HG02943 (cell line): ENCODE measurements around the gene CAPN10.

Experiments used
- ATAC-seq: cut with Tn5 transposase; IDR thresholded peaks from one replicate; pipeline ENCODE4 v1.9.1; 2021; ENCODE audit warnings: mild to moderate bottlenecking, low read depth, moderate library complexity; ENCODE audit not compliant: unreplicated experiment

Gene CAPN10

DNA sequence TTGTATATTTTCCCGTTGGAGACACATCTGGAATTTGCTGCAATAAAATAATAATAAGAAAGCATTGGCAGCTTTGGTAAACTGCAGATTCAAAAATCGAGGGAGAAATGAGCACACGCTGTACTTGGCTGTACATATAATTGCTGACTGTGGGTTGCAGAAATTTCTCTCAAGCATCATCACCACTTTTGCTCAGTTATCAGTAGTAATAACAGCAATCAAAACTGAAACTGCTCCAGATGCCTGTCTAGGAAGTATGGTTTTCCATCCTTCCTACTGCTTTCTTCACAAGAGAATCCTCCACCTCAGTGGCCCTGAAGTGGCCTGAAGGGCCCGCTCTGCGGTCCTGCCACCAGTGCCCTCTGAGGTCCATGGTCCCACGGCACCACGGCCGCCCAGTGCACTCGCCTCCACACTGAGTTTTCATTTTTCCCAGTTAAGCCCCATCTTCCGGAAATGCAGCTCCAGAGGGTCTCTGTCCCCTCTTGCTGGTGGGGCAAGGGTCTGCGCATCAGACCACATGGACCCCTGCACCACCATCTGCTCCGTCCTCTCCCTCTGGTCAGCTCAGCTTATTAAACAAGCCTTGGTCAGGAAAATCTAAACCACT lies 22.5 kb upstream of the CAPN10 start:
- ATAC-seq: no peak

GRCh38 chr2:240564561-240565332 lies 21.8 kb upstream of the CAPN10 start:
- no peak for ATAC-seq

GRCh38 chr2:240565333-240566202 lies 21.0 kb upstream of the CAPN10 start:
- peak; percentile 25 for ATAC-seq

GRCh38 chr2:240566203-240567136 lies 20.1 kb upstream of the CAPN10 start:
- ATAC-seq: peak; percentile 42

- no peak for ATAC-seq
Measured at GRCh38 chr2:240567137-240567871, 19.2 kb upstream of the CAPN10 start.

GRCh38 chr2:240567872-240568677 lies 18.5 kb upstream of the CAPN10 start, which contains the start of gene RNPEPL1:
RNPEPL1 (plus strand) TSS chr2:240568484; CDS start chr2:240568587, 103 bp downstream.
- no peak for ATAC-seq

DNA sequence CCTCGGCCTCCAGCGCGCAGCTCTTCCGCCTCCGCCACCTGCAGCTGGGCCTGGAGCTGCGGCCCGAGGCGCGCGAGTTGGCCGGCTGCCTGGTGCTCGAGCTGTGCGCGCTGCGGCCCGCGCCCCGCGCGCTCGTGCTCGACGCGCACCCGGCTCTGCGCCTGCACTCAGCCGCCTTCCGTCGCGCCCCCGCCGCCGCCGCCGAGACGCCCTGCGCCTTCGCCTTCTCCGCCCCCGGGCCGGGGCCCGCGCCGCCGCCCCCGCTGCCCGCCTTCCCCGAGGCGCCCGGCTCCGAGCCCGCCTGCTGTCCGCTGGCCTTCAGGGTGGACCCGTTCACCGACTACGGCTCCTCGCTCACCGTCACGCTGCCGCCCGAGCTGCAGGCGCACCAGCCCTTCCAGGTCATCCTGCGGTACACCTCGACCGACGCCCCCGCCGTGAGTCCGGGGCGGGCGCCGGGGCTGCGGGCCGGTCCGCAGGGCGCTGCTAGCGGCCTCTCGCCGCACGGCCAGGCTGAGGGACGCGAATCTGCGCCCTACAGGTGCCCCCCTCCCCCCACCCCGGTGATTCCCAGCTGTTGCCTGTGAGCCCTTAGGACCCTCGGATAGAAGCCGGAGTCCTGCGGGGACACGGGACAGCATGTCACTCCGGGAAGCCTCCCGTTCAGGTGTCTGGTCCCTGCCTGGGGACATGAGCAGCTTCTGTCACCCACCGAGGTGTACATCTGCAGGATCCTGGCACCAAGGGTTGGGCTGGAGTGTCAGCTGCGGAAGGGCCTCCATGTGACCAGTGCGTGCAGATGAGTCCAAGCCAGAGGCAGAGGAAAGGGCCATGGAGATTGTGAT lies 17.6 kb upstream of the CAPN10 start:
- ATAC-seq: no peak

DNA sequence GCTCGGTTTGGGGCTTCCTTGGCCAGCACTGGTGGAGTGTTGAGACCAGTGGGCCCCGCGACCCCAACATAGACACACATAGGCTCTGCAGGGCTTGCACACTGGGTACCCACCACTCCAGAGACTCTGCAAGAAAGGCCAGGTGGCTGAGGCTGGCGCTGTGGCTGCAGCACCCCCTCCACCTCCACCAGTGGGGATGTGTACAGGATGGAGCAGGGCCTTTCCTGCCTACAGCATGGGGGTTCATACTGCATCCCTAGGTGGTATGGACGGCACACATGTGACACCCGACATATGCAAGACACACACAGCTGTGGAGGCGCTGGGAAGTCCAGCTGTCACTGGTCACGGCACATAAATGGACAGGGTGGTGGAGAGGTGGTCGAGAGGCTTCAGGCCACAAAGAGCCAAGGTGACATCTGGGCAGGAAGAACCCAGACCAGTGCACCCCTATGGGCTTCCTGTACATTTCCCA lies 17.0 kb upstream of the CAPN10 start:
- no peak for ATAC-seq

DNA sequence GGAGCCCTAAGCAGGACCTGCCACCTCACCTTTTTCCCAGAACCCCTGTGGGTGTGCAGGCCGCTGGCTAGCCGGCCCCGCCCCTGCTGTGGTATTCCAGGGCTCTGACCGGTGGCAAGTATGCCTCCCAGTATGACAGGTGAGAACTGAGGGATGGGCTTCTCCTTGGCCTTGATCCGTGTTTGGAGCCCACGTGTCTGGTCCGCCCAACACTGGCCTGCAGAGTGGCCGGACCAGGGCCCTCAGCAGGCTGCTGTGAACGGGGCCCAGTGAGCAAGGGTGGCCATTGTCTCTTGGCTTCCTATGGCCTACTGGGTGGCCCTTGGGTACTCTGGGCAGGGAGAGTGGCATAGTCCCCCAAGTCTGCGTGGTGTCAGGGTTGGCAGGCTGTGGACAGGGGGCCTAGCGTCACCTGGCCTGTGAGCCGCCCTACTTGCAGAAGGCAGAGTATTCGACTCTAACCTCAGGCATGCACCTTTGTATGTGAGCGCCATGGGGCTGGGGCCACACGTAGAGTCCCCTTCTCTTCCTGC lies 16.5 kb upstream of the CAPN10 start:
- ATAC-seq: no peak

DNA sequence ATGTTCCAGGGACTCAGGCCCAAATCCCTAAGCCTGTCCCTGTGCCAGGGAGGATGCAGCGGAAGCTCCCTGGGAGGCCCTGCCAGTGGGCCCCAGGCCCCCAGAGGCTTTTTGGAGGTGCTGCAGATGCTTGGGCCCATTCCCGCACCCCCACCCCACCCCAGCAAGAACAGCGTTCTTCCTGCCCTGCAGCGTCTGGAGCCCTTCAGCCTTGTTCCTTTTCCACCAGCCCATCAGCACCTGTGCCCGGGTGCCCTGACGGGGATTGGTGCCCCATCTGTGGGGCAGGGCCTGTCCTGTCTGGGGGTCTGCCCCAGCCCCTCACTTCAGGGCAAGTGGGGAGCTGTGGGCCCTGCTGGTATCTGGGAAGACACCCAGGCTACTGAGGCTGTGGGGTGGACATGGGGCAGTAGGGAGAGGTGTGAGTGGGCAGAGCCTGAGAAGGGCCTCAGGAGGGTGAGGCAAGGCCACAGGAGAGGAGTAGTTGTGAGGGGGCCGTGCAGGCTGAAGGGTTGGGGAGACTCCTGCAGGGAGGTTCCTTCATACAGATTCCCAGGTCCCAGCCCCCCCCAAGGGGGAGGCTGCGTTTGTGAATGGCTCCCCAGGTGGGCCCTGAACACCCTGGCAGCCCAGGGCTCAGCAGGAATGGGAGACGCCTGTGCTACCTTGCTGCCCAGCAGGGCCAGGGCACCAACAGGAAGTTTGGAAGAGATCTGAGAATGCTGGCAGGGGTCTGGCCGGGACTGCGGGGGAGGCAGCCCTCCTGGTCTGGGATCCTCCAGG lies 15.8 kb upstream of the CAPN10 start:
- no peak for ATAC-seq

DNA sequence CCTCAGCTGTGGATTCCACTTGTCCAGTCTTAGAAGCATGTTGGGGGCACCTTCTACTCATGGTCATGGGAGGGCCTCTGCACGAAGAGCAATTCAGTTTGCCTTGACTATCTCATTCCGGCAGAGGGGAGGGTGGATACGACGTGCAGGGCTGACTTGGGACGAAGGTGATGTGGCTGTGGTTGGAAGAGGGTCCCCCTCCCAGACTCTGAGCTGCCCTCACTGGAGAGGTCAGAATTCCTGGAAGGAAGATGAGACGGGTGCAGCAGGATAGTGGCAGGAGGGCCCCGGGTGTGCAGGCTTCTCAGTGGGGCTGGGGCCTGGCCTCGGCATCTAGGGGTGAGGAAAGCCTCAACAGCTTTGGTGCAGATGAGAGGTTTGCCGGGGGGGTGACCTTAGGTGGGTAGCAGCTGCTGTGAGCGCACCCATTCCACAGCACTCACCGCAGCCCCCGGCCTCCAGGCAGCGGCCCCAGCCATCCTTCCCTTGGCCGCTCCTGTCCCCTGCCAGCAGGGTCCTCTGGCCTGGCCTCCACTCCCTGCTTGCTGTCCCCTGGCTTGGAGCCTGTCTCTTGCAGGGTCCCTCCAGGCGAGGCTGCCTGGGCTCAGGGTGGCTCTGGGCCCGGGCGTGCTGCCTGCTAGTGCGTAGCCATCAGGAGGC lies 15.1 kb upstream of the CAPN10 start:
- no peak for ATAC-seq

- no peak for ATAC-seq
Measured at GRCh38 chr2:240572141-240573031, 14.1 kb upstream of the CAPN10 start.

GRCh38 chr2:240573071-240573515 lies 13.4 kb upstream of the CAPN10 start:
- no peak for ATAC-seq

DNA sequence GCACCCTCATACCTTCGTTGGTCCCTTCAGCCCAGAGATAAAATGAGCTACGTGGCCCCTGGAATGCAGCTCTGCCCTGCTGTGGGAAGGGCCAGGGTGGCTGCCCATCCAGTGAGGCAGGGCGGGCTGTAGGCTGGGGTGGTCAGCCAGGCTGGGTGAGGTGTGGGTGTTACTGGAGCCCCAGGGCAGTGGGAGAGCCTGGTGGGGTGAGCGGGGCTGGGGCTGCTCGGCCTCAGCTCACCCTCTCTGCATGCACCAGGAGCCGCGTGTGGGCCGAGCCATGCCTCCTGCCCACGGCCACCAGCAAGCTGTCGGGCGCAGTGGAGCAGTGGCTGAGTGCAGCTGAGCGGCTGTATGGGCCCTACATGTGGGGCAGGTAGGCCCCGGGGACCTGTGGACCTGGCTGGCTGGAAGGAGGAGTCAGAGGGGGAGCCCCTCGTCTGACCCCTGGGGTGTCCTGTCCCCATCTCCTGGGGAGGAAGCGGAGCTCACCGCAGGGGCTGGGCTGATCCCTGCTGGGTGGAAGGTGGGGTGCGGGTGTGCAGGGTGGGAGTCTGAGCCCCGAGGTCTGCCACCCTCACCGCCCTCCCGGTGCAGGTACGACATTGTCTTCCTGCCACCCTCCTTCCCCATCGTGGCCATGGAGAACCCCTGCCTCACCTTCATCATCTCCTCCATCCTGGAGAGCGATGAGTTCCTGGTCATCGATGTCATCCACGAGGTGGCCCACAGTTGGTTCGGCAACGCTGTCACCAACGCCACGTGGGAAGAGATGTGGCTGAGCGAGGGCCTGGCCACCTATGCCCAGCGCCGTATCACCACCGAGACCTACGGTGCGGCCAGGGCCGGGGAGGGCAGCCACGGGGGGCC lies 12.8 kb upstream of the CAPN10 start:
- ATAC-seq: no peak
